Sigmoid colon (tissue), 7 donors: ENCODE measurements around the gene ROBO1. TPM values are rescaled to one million over a fixed set of nuclear protein-coding genes. Genes with fewer than 3 reads are reported as not detected.

ENCODE experiments used
- DNase-seq: peaks from one replicate; pipeline ENCODE4 v3.0.0-alpha.2; 2019
- H3K27ac ChIP-seq, 4 donors: fragments of 200-600 bp; sonication (generic); one replicate each; pipeline ENCODE4 v1.5.1; 2016 to 2019; ENCODE audit warnings: mild to moderate bottlenecking in 1 of 4
- H3K27me3 ChIP-seq, 3 donors: fragments of 200-600 bp; sonication (generic); one replicate each; pipeline ENCODE4 v1.5.1; 2019; ENCODE audit warnings: mild to moderate bottlenecking in 1 of 3
- H3K36me3 ChIP-seq, 4 donors: fragments of 200-600 bp; sonication (generic); one replicate each; pipeline ENCODE4 v1.5.1; 2016 to 2019
- H3K4me1 ChIP-seq, 4 donors: fragments of 200-600 bp; sonication (generic); one replicate each; pipeline ENCODE4 v1.5.1; 2017 to 2019
- H3K4me3 ChIP-seq, 4 donors: fragments of 200-600 bp; sonication (generic); one replicate each; pipeline ENCODE4 v1.5.1; 2017 to 2019; ENCODE audit warnings: mild to moderate bottlenecking in 2 of 4, moderate library complexity in 1 of 4
- H3K9me3 ChIP-seq, 4 donors: fragments of 200-600 bp in 3 of 4; sonication (generic) in 3 of 4; one replicate each; pipeline versions ENCODE4 v1.5.1 to v1.6.1; 2013 to 2019
- EP300 ChIP-seq, 4 donors: sonication (generic); formaldehyde crosslinking; IDR thresholded peaks; one replicate each; pipeline ENCODE4 v1.6.1; 2017; ENCODE audit warnings: antibody characterized with exemption in 4 of 4
- POLR2A ChIP-seq, 2 donors: fragments of 450-650 bp; IDR thresholded peaks; one replicate each; pipeline ENCODE4 v1.6.1; 2016; ENCODE audit warnings: antibody characterized with exemption in 2 of 2, mild to moderate bottlenecking in 2 of 2, moderate library complexity in 2 of 2
- POLR2AphosphoS5 ChIP-seq, 4 donors: sonication (generic); formaldehyde crosslinking; IDR thresholded peaks; one replicate each; pipeline ENCODE4 v1.6.1; 2017; ENCODE audit warnings: antibody characterized with exemption in 4 of 4
- WGBS, 2 donors: extraction: QIAGEN DNeasy Blood & Tissue Kit; methylation state at CpG; one replicate each; pipeline ENCODE4 v1.1.7; 2013; 5-methylcytosine and 5-hydroxymethylcytosine counted together
- intact Hi-C: fragments of 100-400 bp; cut with DNase I; formaldehyde crosslinking; loops from one replicate; pipeline ENCODE4 v1.15.1; 2023
- polyA plus RNA-seq, 3 donors: library from polyadenylated mRNA; stranded (reverse); fragments of 200-250 nt; gene quantifications; one replicate each; pipeline ENCODE4 v1.2.3, GENCODE V29; 2013
- total RNA-seq, 4 donors: library from RNA; depleted of rRNA; stranded (reverse); fragments of >200 nt; gene quantifications; one replicate each; pipeline ENCODE4 v1.1.0, GENCODE V29; 2016
- TF ChIP-seq, protein P1 (sequence below), 4 experiments: fragments of 450-650 bp in 3 of 4; fragments of 200-600 bp in 1 of 4; IDR thresholded peaks; one replicate each; pipeline ENCODE4 v1.5.1; 2016 to 2019; ENCODE audit warnings: antibody characterized with exemption in 4 of 4, mild to moderate bottlenecking in 3 of 4, moderate library complexity in 2 of 4
- donor health status: healthy with polysubstance abuse.
- donor health status: Bipolar disorder and iron deficiency.
- donor health status: healthy.

The ROBO1 gene
- total and polyA plus RNA-seq, 7 donors = 0.69 to 45.7 (median 32.4) TPM

DNA sequence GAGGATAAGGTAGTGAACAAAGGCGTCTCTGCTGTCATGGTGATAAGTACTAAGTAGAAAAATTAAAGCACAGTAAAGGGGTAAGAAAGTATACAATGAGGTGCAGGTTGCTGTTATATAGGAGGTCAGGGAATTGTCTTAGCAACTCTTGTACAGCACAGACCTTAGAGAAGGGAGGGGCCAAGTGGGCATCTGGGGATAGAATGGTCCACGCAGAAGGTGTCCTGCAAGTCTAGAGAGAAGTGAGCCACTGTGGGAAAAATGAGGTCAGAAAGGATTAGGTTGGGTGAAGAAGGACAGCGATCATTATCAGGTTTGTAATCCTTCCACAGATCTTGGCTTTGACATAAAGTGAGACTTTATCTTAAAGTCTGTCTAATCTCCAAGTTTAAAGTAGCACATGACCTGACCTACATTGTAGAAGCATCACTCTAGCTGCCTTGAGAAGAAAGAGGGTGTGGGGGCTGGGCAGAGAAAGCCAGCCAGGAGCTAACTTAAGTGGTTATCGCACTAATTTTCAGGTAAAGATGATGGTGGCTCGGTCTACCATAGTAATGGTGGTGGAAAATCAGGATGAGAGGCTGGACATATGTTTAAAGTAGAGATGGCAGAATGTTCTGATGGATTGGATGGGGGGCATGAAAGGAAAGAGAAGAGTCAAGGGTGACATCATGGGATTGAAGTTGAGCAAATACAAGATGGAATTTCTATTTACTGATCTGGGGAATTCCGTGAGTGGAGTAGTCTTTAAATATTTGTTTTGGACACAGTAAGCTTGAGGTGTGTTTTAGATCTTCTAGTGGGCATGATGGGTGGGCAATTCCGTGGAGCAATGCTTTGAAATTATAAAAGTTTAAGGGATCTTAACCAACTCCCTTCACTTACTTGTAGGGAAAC, 919.2 kb downstream of the ROBO1 start:
- TF ChIP-seq, protein P1, sequence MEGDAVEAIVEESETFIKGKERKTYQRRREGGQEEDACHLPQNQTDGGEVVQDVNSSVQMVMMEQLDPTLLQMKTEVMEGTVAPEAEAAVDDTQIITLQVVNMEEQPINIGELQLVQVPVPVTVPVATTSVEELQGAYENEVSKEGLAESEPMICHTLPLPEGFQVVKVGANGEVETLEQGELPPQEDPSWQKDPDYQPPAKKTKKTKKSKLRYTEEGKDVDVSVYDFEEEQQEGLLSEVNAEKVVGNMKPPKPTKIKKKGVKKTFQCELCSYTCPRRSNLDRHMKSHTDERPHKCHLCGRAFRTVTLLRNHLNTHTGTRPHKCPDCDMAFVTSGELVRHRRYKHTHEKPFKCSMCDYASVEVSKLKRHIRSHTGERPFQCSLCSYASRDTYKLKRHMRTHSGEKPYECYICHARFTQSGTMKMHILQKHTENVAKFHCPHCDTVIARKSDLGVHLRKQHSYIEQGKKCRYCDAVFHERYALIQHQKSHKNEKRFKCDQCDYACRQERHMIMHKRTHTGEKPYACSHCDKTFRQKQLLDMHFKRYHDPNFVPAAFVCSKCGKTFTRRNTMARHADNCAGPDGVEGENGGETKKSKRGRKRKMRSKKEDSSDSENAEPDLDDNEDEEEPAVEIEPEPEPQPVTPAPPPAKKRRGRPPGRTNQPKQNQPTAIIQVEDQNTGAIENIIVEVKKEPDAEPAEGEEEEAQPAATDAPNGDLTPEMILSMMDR (IDR thresholded peaks at IDR 0.05) = no peak
- no peak for TF ChIP-seq POLR2A (IDR thresholded peaks at IDR 0.05)
- TF ChIP-seq EP300 (IDR thresholded peaks at IDR 0.05) = no peak
- TF ChIP-seq POLR2AphosphoS5 (IDR thresholded peaks at IDR 0.05) = no peak
- H3K4me3 ChIP-seq = no peak overlapping the region
- intact Hi-C loops = no loop called here
- H3K36me3 ChIP-seq = no peaks in the 10 kb centered on the region
- peaks cover 0 to 8% (median 0%) of the 10 kb centered on the region in 4 donors for H3K4me1 ChIP-seq
- H3K27me3 ChIP-seq = no peaks in the 10 kb centered on the region
- DNase-seq = no peak
- 69 to 80% methylated on average over 7 of the region's 7 CpGs for WGBS, 2 donors
- no peaks in the 10 kb centered on the region for H3K9me3 ChIP-seq
- H3K27ac ChIP-seq = no peak overlapping the region

DNA sequence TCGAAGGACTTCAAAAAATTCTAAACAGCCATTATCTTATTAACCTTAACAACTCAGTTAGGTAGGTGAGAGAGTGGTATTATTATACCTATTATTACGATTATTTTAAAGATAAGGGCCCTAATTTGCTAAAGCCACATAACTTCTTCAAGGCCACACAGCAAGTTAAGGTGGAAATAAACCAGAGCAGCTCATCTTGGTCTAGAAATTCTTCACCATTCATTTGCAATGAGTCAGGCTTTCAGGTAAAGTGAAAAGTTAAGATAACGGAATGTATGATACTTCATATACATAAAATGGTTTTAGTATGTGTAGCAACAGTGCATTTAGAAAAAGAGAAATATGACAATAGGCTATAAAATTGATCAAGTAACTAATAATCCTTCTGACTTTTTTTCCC, 920.2 kb downstream of the ROBO1 start:
- H3K9me3 ChIP-seq = no peaks in the 10 kb centered on the region
- no peaks in the 10 kb centered on the region for H3K36me3 ChIP-seq
- no peaks in the 10 kb centered on the region for H3K27me3 ChIP-seq
- no peak overlapping the region for H3K27ac ChIP-seq
- H3K4me1 ChIP-seq = peaks cover 0 to 8% (median 0%) of the 10 kb centered on the region in 4 donors
- no peak for DNase-seq
- WGBS, 2 donors = 72 to 77% methylated on average over 3 of the region's 3 CpGs
- H3K4me3 ChIP-seq = no peak overlapping the region
- TF ChIP-seq POLR2AphosphoS5 (IDR thresholded peaks at IDR 0.05) (no peak), EP300 (IDR thresholded peaks at IDR 0.05) (no peak)
- intact Hi-C loops = no loop called here

DNA sequence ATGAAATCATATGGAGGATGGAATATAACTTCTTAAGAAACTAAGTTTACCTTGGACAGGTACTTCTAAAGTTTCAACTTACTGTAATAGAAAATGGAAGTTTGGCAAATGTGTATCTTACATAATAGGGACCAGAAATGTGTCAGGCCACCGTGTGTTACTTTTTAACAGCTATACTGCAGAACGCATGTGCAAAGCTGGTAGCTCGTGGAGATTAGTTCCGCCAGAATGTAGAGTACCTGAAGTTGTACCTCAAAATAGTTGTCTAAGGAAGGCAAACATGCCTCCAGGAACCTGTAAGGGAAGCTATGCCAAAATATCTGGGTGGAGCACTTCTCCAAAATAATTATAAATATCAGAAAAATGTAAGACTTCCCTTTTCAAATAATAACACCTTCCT, 920.6 kb downstream of the ROBO1 start:
- intact Hi-C loops = no loop called here
- no peak overlapping the region for H3K4me3 ChIP-seq
- TF ChIP-seq POLR2A (IDR thresholded peaks at IDR 0.05) (no peak), POLR2AphosphoS5 (IDR thresholded peaks at IDR 0.05) (no peak), EP300 (IDR thresholded peaks at IDR 0.05) (no peak)
- TF ChIP-seq, protein P1 (IDR thresholded peaks at IDR 0.05) = no peak
- H3K27me3 ChIP-seq = no peaks in the 10 kb centered on the region
- no peak for DNase-seq
- no peak overlapping the region for H3K27ac ChIP-seq
- H3K9me3 ChIP-seq = no peaks in the 10 kb centered on the region
- peaks cover 0 to 8% (median 0%) of the 10 kb centered on the region in 4 donors for H3K4me1 ChIP-seq
- WGBS, 2 donors = 75 to 84% methylated on average over 4 of the region's 4 CpGs
- H3K36me3 ChIP-seq = no peaks in the 10 kb centered on the region

DNA sequence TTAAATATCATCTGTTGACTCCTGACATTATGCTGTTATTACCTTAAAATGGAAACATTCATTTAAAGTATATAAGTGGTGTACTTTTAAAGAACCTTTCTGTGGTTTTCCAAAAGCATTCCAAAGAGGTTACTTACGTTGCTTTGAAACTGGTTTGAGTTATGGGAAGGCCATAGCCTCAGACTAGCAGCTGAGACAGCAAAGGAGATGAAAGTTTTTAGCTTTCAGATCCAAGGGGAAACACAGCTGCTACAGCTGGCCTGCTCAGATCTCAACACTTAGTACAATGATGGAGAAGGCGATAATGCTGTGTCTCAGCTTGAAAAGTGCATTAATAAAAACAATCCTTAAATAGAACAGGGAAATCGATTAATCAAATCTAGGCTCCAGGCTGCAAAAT, 921.1 kb downstream of the ROBO1 start:
- no peaks in the 10 kb centered on the region for H3K9me3 ChIP-seq
- H3K4me3 ChIP-seq = no peak overlapping the region
- H3K36me3 ChIP-seq = no peaks in the 10 kb centered on the region
- H3K27me3 ChIP-seq = no peaks in the 10 kb centered on the region
- 54 to 69% methylated on average over 3 of the region's 3 CpGs for WGBS, 2 donors
- intact Hi-C loops = no loop called here
- TF ChIP-seq EP300 (IDR thresholded peaks at IDR 0.05) (no peak), POLR2A (IDR thresholded peaks at IDR 0.05) (no peak), POLR2AphosphoS5 (IDR thresholded peaks at IDR 0.05) (no peak)
- TF ChIP-seq, protein P1 (IDR thresholded peaks at IDR 0.05) = no peak
- no peak for DNase-seq
- H3K4me1 ChIP-seq = peaks cover 0 to 8% (median 0%) of the 10 kb centered on the region in 4 donors
- H3K27ac ChIP-seq = no peak overlapping the region

DNA sequence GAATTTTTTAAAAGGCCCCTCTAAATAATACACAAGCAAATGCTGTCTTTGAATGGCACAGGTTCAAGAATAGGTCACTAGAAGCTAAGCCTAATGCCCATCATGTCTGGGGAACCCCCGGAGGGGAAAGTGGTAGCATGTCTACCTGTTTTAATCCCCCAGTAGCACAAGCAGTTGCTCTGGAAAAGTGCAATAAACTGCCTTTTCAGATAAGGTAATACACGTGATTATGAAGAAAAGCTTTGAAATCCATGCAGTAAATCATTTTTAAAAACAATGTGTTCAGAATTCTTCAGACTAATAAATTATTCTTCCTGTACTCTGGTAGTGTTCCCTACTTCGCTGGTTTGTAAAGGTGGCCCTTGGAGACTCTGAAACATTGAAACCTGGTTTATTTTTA, 922.2 kb downstream of the ROBO1 start:
- no peaks in the 10 kb centered on the region for H3K36me3 ChIP-seq
- H3K4me3 ChIP-seq = no peak overlapping the region
- WGBS, 2 donors = 37 to 47% methylated on average over 3 of the region's 3 CpGs
- no peak for DNase-seq
- H3K27me3 ChIP-seq = no peaks in the 10 kb centered on the region
- intact Hi-C loops = no loop called here
- no peaks in the 10 kb centered on the region for H3K9me3 ChIP-seq
- TF ChIP-seq EP300 (IDR thresholded peaks at IDR 0.05) (no peak), POLR2A (IDR thresholded peaks at IDR 0.05) (no peak), POLR2AphosphoS5 (IDR thresholded peaks at IDR 0.05) (no peak)
- TF ChIP-seq, protein P1 (IDR thresholded peaks at IDR 0.05) = no peak
- peaks cover 0 to 8% (median 0%) of the 10 kb centered on the region in 4 donors for H3K4me1 ChIP-seq
- H3K27ac ChIP-seq = no peak overlapping the region
